ENCODE data around the gene ENDOV.

ENDOV gene

DNA sequence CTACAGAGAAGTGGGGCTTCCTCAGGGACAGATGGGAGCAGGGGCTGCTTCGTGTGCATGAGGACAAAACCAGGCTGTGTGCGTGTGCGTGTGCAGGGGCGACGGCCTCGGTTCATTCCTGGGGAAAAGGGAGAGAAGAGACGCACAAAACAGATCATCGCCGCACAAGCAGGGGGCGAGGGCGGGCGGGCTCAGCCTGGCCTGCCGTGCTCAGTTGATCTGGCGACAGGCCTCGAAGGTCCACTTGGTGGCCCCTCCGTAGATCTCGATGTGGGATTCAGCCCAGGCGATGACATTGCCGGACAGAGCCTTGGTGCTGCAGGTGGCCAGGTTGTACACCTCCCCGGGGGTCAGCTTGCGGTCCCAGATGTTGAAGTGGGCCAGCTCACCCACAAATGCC, 55.6 kb downstream of the ENDOV start:
- no peaks in the 10 kb centered on the region for H3K27me3 ChIP-seq (replicated peaks)
- in situ Hi-C loops (cut with HindIII; ENCODE audit: low pct_ligation_motif_present, low sequenced_read_pairs) = no loop called here
- no peak for DNase-seq
- peaks cover 2% of the 10 kb centered on the region for H3K36me3 ChIP-seq (replicated peaks)
- H3K4me3 ChIP-seq (ENCODE audit: low read depth, low read length) = no peak overlapping the region
- no peak overlapping the region for H3K27ac ChIP-seq
- TF ChIP-seq, protein P1, sequence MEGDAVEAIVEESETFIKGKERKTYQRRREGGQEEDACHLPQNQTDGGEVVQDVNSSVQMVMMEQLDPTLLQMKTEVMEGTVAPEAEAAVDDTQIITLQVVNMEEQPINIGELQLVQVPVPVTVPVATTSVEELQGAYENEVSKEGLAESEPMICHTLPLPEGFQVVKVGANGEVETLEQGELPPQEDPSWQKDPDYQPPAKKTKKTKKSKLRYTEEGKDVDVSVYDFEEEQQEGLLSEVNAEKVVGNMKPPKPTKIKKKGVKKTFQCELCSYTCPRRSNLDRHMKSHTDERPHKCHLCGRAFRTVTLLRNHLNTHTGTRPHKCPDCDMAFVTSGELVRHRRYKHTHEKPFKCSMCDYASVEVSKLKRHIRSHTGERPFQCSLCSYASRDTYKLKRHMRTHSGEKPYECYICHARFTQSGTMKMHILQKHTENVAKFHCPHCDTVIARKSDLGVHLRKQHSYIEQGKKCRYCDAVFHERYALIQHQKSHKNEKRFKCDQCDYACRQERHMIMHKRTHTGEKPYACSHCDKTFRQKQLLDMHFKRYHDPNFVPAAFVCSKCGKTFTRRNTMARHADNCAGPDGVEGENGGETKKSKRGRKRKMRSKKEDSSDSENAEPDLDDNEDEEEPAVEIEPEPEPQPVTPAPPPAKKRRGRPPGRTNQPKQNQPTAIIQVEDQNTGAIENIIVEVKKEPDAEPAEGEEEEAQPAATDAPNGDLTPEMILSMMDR (IDR thresholded peaks at IDR 0.05; ENCODE audit: low read depth, low read length, missing control alignments) = no peak

DNA sequence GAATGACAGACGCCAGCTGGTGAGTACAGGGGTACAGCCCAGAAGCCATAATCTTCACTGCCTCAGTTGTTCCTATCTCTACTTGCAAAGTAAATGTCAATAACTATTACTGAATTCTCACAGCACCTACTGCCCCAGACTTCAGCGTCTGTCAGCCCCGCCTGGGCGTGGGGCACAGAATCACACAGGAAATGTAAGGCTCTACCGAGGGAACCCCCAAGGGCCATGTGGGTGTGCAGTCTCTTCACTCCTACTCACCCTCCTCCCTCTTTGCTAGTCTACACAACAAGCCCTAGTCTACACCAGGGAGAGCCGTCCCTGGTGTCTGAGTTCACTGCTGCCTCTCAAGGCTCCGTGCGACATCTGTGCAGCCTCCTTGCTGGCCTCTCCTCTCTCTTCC, 57.0 kb downstream of the ENDOV start:
- Histone ChIP-seq H3K27ac (no peak overlapping the region), H3K36me3 (replicated peaks) (peaks cover 2% of the 10 kb centered on the region), H3K4me3 (ENCODE audit: low read depth, low read length) (no peak overlapping the region), H3K27me3 (replicated peaks) (no peaks in the 10 kb centered on the region)
- in situ Hi-C loops (cut with HindIII; ENCODE audit: low pct_ligation_motif_present, low sequenced_read_pairs) = no loop called here
- no peak for DNase-seq
- TF ChIP-seq, protein P1 (IDR thresholded peaks at IDR 0.05; ENCODE audit: low read depth, low read length, missing control alignments) = no peak

DNA sequence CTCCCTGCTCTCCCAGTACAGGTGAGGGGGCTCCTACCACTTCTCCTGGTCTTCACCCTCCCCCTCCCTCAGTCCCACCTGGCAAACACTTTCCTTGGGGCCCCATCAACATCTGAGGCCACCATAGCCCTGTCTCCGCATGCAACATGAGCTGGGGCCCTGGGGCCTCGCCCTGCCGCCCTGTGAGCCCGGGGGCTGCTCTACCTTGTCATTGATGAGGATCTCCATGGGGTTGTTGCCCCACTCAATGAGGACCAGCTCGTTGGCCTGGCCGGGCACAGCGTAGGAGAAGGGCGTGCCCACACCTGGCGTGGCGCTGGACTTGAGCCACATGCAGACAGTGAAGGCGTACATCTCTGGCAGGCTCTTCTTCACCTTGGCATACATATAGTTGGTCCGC, 58.0 kb downstream of the ENDOV start:
- Histone ChIP-seq H3K27me3 (replicated peaks) (peaks cover 3% of the 10 kb centered on the region), H3K27ac (no peak overlapping the region), H3K36me3 (replicated peaks) (peaks cover 2% of the 10 kb centered on the region), H3K4me3 (ENCODE audit: low read depth, low read length) (no peak overlapping the region)
- TF ChIP-seq, protein P1 (IDR thresholded peaks at IDR 0.05; ENCODE audit: low read depth, low read length, missing control alignments) = no peak
- DNase-seq = no peak
- in situ Hi-C loops (cut with HindIII; ENCODE audit: low pct_ligation_motif_present, low sequenced_read_pairs) = no loop called here

DNA sequence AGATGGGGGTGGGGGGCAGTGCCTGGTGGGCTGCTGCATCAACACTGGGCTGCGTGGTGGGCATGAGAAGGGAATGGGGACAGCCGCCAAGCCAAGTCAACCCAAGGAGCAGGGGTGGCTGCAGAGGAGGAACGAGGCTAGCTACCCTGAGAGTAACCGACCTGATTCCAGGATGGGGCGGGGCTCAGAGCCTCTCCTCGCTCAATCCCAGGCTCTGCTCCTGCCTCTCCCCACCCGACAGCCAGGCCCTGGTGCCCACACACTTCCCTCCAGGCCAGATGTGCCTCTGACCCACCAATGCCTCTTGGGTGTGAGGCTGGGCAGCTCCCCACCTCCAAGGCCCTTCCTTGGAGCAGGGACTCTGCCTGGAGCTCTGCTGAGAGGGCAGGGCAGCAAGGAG, 58.7 kb downstream of the ENDOV start:
- Histone ChIP-seq H3K4me3 (ENCODE audit: low read depth, low read length) (no peak overlapping the region), H3K27me3 (replicated peaks) (peaks cover 3% of the 10 kb centered on the region), H3K27ac (no peak overlapping the region), H3K36me3 (replicated peaks) (peaks cover 2% of the 10 kb centered on the region)
- in situ Hi-C loops (cut with HindIII; ENCODE audit: low pct_ligation_motif_present, low sequenced_read_pairs) = no loop called here
- no peak for DNase-seq
- TF ChIP-seq, protein P1 (IDR thresholded peaks at IDR 0.05; ENCODE audit: low read depth, low read length, missing control alignments) = no peak

DNA sequence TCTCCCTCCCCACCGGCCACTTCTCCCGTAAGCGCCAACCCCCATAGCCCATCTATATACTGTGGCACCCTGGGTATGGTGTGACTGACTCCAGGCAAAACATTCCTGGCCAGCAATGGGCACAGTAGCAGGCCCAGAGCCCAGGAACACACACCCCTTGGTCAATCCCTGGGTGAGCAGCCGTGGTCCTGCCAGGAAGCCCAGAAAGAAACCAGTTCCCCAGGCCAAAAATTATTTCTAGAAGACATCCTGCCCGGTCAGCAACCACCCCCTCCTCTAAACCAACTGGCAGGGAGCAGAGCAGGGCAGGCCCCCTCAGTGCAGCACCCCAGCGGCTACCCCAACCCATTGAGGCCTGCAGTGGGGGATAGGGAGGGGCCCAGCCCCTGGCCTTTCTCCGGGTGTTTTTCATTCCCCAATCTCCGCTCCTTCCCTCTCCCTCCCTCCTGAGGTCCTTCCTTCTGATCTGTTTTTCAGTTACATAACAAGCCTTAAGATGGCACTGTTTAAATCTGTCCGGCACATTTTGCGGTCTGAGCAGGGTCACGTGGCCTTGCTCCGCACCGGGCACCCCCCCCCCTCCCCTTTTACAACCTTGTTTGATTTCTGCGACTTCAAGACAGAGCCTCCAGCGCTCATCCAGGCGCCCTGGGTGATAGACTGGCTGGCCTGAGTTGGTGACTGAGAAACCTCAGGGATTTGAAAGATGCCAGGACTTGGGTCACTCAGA, 59.4 kb downstream of the ENDOV start:
- no peak for DNase-seq
- Histone ChIP-seq H3K27me3 (replicated peaks) (peaks cover 3% of the 10 kb centered on the region), H3K27ac (no peak overlapping the region), H3K36me3 (replicated peaks) (peaks cover 2% of the 10 kb centered on the region), H3K4me3 (ENCODE audit: low read depth, low read length) (peak overlapping the region; percentile 46)
- TF ChIP-seq, protein P1 (IDR thresholded peaks at IDR 0.05; ENCODE audit: low read depth, low read length, missing control alignments) = peak; percentile 39
- in situ Hi-C loops (cut with HindIII; ENCODE audit: low pct_ligation_motif_present, low sequenced_read_pairs) = no loop called here

Data from brain microvascular endothelial cell (primary cell).